Fibroblast of skin of back (primary cell): ENCODE measurements around the gene ZACN.
"Not testable (repeated sequence)": the region's sequence is repeated elsewhere in the genome, so short reads cannot be mapped to it uniquely, and the experiment has no call there.

Source experiments
- DNase-seq: peaks from one replicate; pipeline ENCODE4 v3.0.0-alpha.2; 2013

ZACN gene

GRCh38 chr17:76054112-76054476 lies 24.9 kb upstream of the ZACN start:
- peak; percentile 56 for DNase-seq

GRCh38 chr17:76056882-76057281 lies 22.1 kb upstream of the ZACN start:
- no peak for DNase-seq

- DNase-seq = not testable (repeated sequence)
Observed at GRCh38 chr17:76058264-76058663, 20.7 kb upstream of the ZACN start.

- no peak for DNase-seq
Observed at GRCh38 chr17:76063875-76064546, 15.0 kb upstream of the ZACN start.

GRCh38 chr17:76065775-76066174 lies 13.2 kb upstream of the ZACN start:
- DNase-seq = no peak

- DNase-seq = no peak
Observed at GRCh38 chr17:76071531-76072147, 7.3 kb upstream of the ZACN start.

GRCh38 chr17:76072148-76072858 lies 6.7 kb upstream of the ZACN start, which contains the start of gene SRP68:
Gene SRP68 (minus strand): TSS chr17:76072517. CDS start chr17:76072491, 26 bp downstream.
- peak; percentile 92 for DNase-seq

GRCh38 chr17:76074390-76075363 lies 4.3 kb upstream of the ZACN start, which contains the start of gene GALR2:
Gene GALR2 (plus strand): TSS chr17:76074781. CDS start chr17:76074884, 103 bp downstream.
- DNase-seq = no peak

- DNase-seq = no peak
Observed at GRCh38 chr17:76075364-76076145, 3.4 kb upstream of the ZACN start.

- DNase-seq = no peak
Observed at GRCh38 chr17:76076146-76076764, 2.7 kb upstream of the ZACN start.

- DNase-seq = no peak
Observed at GRCh38 chr17:76076765-76077583, 2.0 kb upstream of the ZACN start.

- no peak for DNase-seq
Observed at GRCh38 chr17:76077584-76078110, 1.3 kb upstream of the ZACN start.

- not testable (repeated sequence) for DNase-seq
Observed at GRCh38 chr17:76078370-76078769, 612 bp upstream of the ZACN start.

- no peak for DNase-seq
Observed at GRCh38 chr17:76079535-76079955, 563 bp downstream of the ZACN start.

GRCh38 chr17:76079956-76080767 lies 1.2 kb downstream of the ZACN start:
- DNase-seq = no peak

- no peak for DNase-seq
Observed at GRCh38 chr17:76080768-76081287, 1.8 kb downstream of the ZACN start.

GRCh38 chr17:76081295-76082210 lies 2.6 kb downstream of the ZACN start:
- DNase-seq = no peak
